ENCODE measurements around the gene SULF2.
A peak's percentile ranks its signal among the peaks of the same experiment; 100 is the strongest.

SULF2 gene

GRCh38 chr20:47614703-47615309, 170.5 kb downstream of the SULF2 start:
- ChIA-PET POLR2A (no interaction called here), CTCF (interaction anchor here (1.0 to 2.7 kb wide), 7 partner anchors 8 to 256 kb away, joined by 3 to 12 read pairs (median 3); no protein-coding TSS in a partner anchor)
- DNase-seq (ENCODE audit: extremely low spot score) = no peak
- TF ChIP-seq CTCF (IDR thresholded peaks at IDR 0.05; ENCODE audit: control extremely low read depth, extremely low read depth, low read depth, missing control alignments) = no peak

GRCh38 chr20:47612670-47613069, 172.6 kb downstream of the SULF2 start:
- POLR2A ChIA-PET = no interaction called here
- CTCF ChIA-PET = interaction anchor here (0.7 kb wide), 1 partner anchor 8 kb away, joined by 3 read pairs; no protein-coding TSS in a partner anchor
- no peak for DNase-seq (ENCODE audit: extremely low spot score)
- TF ChIP-seq CTCF (IDR thresholded peaks at IDR 0.05; ENCODE audit: control extremely low read depth, extremely low read depth, low read depth, missing control alignments) = no peak

- DNase-seq (ENCODE audit: extremely low spot score) = no peak
- POLR2A ChIA-PET = no interaction called here
- CTCF ChIA-PET = interaction anchor here (2.9 kb wide), 1 partner anchor 12 kb away, joined by 20 read pairs; no protein-coding TSS in a partner anchor
Observed at GRCh38 chr20:47611785-47612184, 173.5 kb downstream of the SULF2 start.

GRCh38 chr20:47610945-47611250, 174.4 kb downstream of the SULF2 start:
- no peak for TF ChIP-seq CTCF (IDR thresholded peaks at IDR 0.05; ENCODE audit: control extremely low read depth, extremely low read depth, low read depth, missing control alignments)
- DNase-seq (ENCODE audit: extremely low spot score) = no peak
- ChIA-PET POLR2A (no interaction called here), CTCF (interaction anchor here (1.7 to 2.9 kb wide), 5 partner anchors 9 to 337 kb away, joined by 4 to 26 read pairs (median 8); no protein-coding TSS in a partner anchor)

More at GRCh38 chr20:47611785-47612184, 173.5 kb downstream of the SULF2 start:
- TF ChIP-seq CTCF (IDR thresholded peaks at IDR 0.05; ENCODE audit: control extremely low read depth, extremely low read depth, low read depth, missing control alignments) = no peak

GRCh38 chr20:47610247-47610944, 174.9 kb downstream of the SULF2 start:
- ChIA-PET CTCF (interaction anchor here (1.2 to 2.9 kb wide), 7 partner anchors 9 to 1010 kb away, joined by 3 to 26 read pairs (median 4); no protein-coding TSS in a partner anchor), POLR2A (no interaction called here)
- no peak for TF ChIP-seq CTCF (IDR thresholded peaks at IDR 0.05; ENCODE audit: control extremely low read depth, extremely low read depth, low read depth, missing control alignments)

GRCh38 chr20:47609001-47609400, 176.3 kb downstream of the SULF2 start:
- no peak for TF ChIP-seq CTCF (IDR thresholded peaks at IDR 0.05; ENCODE audit: control extremely low read depth, extremely low read depth, low read depth, missing control alignments)
- ChIA-PET CTCF (interaction anchor here (0.8 to 2.9 kb wide), 7 partner anchors 9 to 335 kb away, joined by 3 to 26 read pairs (median 7); no protein-coding TSS in a partner anchor), POLR2A (no interaction called here)
- DNase-seq (ENCODE audit: extremely low spot score) = no peak

More at GRCh38 chr20:47610247-47610944, 174.9 kb downstream of the SULF2 start:
- DNase-seq (ENCODE audit: extremely low spot score) = peak; percentile 69

All from GM10248 (cell line).